ENCODE data around the gene TRIP11.

TRIP11 gene

GRCh38 chr14:92010644-92011043 is 29.2 kb downstream of the TRIP11 start:
- DNase-seq (ENCODE audit: low read depth in 3 of 3), result no peak

- no peak for DNase-seq (ENCODE audit: low read depth in 3 of 3)
Measured at GRCh38 chr14:92009604-92010003, 30.3 kb downstream of the TRIP11 start.

GRCh38 chr14:92005019-92005418 is 34.8 kb downstream of the TRIP11 start:
- no peak for DNase-seq (ENCODE audit: low read depth in 3 of 3)

GRCh38 chr14:92004062-92004461 is 35.8 kb downstream of the TRIP11 start:
- no peak for DNase-seq (ENCODE audit: low read depth in 3 of 3)

GRCh38 chr14:91998667-91999570 is 40.9 kb downstream of the TRIP11 start:
- DNase-seq (ENCODE audit: low read depth in 3 of 3), result no peak

GRCh38 chr14:91997492-91997891 is 42.4 kb downstream of the TRIP11 start:
- DNase-seq (ENCODE audit: low read depth in 3 of 3), result no peak

GRCh38 chr14:91996948-91997371 is 42.9 kb downstream of the TRIP11 start:
- no peak for DNase-seq (ENCODE audit: low read depth in 3 of 3)

GRCh38 chr14:91987192-91987591 is 52.7 kb downstream of the TRIP11 start:
- no peak for DNase-seq (ENCODE audit: low read depth in 3 of 3)

GRCh38 chr14:91985521-91986255 is 54.2 kb downstream of the TRIP11 start:
- DNase-seq (ENCODE audit: low read depth in 3 of 3), result no peak

GRCh38 chr14:91985008-91985407 is 54.9 kb downstream of the TRIP11 start:
- DNase-seq (ENCODE audit: low read depth in 3 of 3), result no peak

GRCh38 chr14:91983588-91983987 is 56.3 kb downstream of the TRIP11 start:
- no peak for DNase-seq (ENCODE audit: low read depth in 3 of 3)

- DNase-seq (ENCODE audit: low read depth in 3 of 3), result no peak
Measured at GRCh38 chr14:91980157-91980556, 59.7 kb downstream of the TRIP11 start.

- DNase-seq (ENCODE audit: low read depth in 3 of 3), result no peak
Measured at GRCh38 chr14:91977884-91978283, 62.0 kb downstream of the TRIP11 start.

GRCh38 chr14:91975763-91976162 is 64.1 kb downstream of the TRIP11 start:
- no peak for DNase-seq (ENCODE audit: low read depth in 3 of 3)

GRCh38 chr14:91971188-91971778 is 68.6 kb downstream of the TRIP11 start:
- DNase-seq (ENCODE audit: low read depth in 3 of 3), result no peak

- peak in 1 of 3 donors; percentile 29 for DNase-seq (ENCODE audit: low read depth in 3 of 3)
Measured at GRCh38 chr14:91968280-91968679, 71.6 kb downstream of the TRIP11 start.

GRCh38 chr14:91964724-91965123 is 75.1 kb downstream of the TRIP11 start:
- DNase-seq (ENCODE audit: low read depth in 3 of 3), result no peak

GRCh38 chr14:91964011-91964410 is 75.8 kb downstream of the TRIP11 start:
- DNase-seq (ENCODE audit: low read depth in 3 of 3), result no peak

- no peak for DNase-seq (ENCODE audit: low read depth in 3 of 3)
Measured at GRCh38 chr14:91963465-91963864, 76.4 kb downstream of the TRIP11 start.

GRCh38 chr14:91961297-91962220 is 78.3 kb downstream of the TRIP11 start:
- no peak for DNase-seq (ENCODE audit: low read depth in 3 of 3)

- DNase-seq (ENCODE audit: low read depth in 3 of 3), result no peak
Measured at GRCh38 chr14:91957876-91958313, 82.0 kb downstream of the TRIP11 start.
